Measurements from ENCODE around the gene WNK2. TPM values are rescaled to one million over a fixed set of nuclear protein-coding genes. Genes with fewer than 3 reads are reported as not detected.

Gene WNK2
- total RNA-seq, 1 donor from 2014 or later: 1.9 TPM

- Mint-ChIP-seq H3K36me3 (ENCODE audit: low read depth, unreplicated experiment) (peaks cover 2% of the 10 kb centered on the region), H3K4me1 (ENCODE audit: low read depth, unreplicated experiment) (peaks cover 6% of the 10 kb centered on the region), H3K4me3 (ENCODE audit: unreplicated experiment) (no peak overlapping the region), H3K9me3 (ENCODE audit: unreplicated experiment) (no peaks in the 10 kb centered on the region), H3K27me3 (ENCODE audit: low read depth, unreplicated experiment) (peaks cover 25% of the 10 kb centered on the region), H3K27ac (ENCODE audit: unreplicated experiment) (no peak overlapping the region)
- Histone ChIP-seq H3K27me3 (ENCODE audit: insufficient read depth, low read length) (no peaks in the 10 kb centered on the region), H4K20me1 (ENCODE audit: insufficient read depth, low read length) (no peaks in the 10 kb centered on the region), H3K79me2 (ENCODE audit: insufficient read depth, low read length) (no peaks in the 10 kb centered on the region), H3K4me2 (ENCODE audit: low read length) (no peak overlapping the region), H3K9me3 (ENCODE audit: insufficient read depth, low read depth, low read length) (no peaks in the 10 kb centered on the region), H3K36me3 (ENCODE audit: insufficient read depth, low read length) (no peaks in the 10 kb centered on the region), H3K4me1 (ENCODE audit: insufficient read depth, low read length) (peaks cover 10% of the 10 kb centered on the region), H2AFZ (ENCODE audit: low read depth, low read length) (no peak overlapping the region), H3K9ac (ENCODE audit: low read length) (no peak overlapping the region), H3K27ac (ENCODE audit: low read depth, low read length) (no peak overlapping the region), H3K4me3 (ENCODE audit: insufficient read depth, low read depth, low read length) (no peak overlapping the region)
- DNase-seq (ENCODE audit: low read depth) (no peak), FAIRE-seq (no peak)
- TF ChIP-seq EZH2 (IDR thresholded peaks at IDR 0.05; ENCODE audit: insufficient read depth, low read length) (no peak), CTCF (IDR thresholded peaks at IDR 0.05; ENCODE audit: insufficient read depth, low read depth, low read length) (no peak)
These were observed 40.7 kb downstream of the WNK2 start for GRCh38 chr9:93224591-93224990.

- Histone ChIP-seq H3K9ac (ENCODE audit: low read length) (no peak overlapping the region), H3K27me3 (ENCODE audit: insufficient read depth, low read length) (no peaks in the 10 kb centered on the region), H3K27ac (ENCODE audit: low read depth, low read length) (no peak overlapping the region), H3K79me2 (ENCODE audit: insufficient read depth, low read length) (no peaks in the 10 kb centered on the region), H3K4me2 (ENCODE audit: low read length) (no peak overlapping the region), H3K9me3 (ENCODE audit: insufficient read depth, low read depth, low read length) (no peaks in the 10 kb centered on the region), H2AFZ (ENCODE audit: low read depth, low read length) (no peak overlapping the region), H3K36me3 (ENCODE audit: insufficient read depth, low read length) (no peaks in the 10 kb centered on the region), H3K4me1 (ENCODE audit: insufficient read depth, low read length) (peaks cover 10% of the 10 kb centered on the region), H3K4me3 (ENCODE audit: insufficient read depth, low read depth, low read length) (no peak overlapping the region), H4K20me1 (ENCODE audit: insufficient read depth, low read length) (no peaks in the 10 kb centered on the region)
- Mint-ChIP-seq H3K36me3 (ENCODE audit: low read depth, unreplicated experiment) (peaks cover 2% of the 10 kb centered on the region), H3K27me3 (ENCODE audit: low read depth, unreplicated experiment) (peaks cover 26% of the 10 kb centered on the region), H3K9me3 (ENCODE audit: unreplicated experiment) (no peaks in the 10 kb centered on the region), H3K4me3 (ENCODE audit: unreplicated experiment) (no peak overlapping the region), H3K4me1 (ENCODE audit: low read depth, unreplicated experiment) (peaks cover 6% of the 10 kb centered on the region), H3K27ac (ENCODE audit: unreplicated experiment) (no peak overlapping the region)
- FAIRE-seq (no peak), DNase-seq (ENCODE audit: low read depth) (no peak)
- TF ChIP-seq CTCF (IDR thresholded peaks at IDR 0.05; ENCODE audit: insufficient read depth, low read depth, low read length) (no peak), EZH2 (IDR thresholded peaks at IDR 0.05; ENCODE audit: insufficient read depth, low read length) (no peak)
These were observed 41.5 kb downstream of the WNK2 start for GRCh38 chr9:93225417-93225816.

- Mint-ChIP-seq H3K27me3 (ENCODE audit: low read depth, unreplicated experiment) (peaks cover 29% of the 10 kb centered on the region), H3K27ac (ENCODE audit: unreplicated experiment) (no peak overlapping the region), H3K36me3 (ENCODE audit: low read depth, unreplicated experiment) (peaks cover 2% of the 10 kb centered on the region), H3K4me3 (ENCODE audit: unreplicated experiment) (no peak overlapping the region), H3K9me3 (ENCODE audit: unreplicated experiment) (no peaks in the 10 kb centered on the region), H3K4me1 (ENCODE audit: low read depth, unreplicated experiment) (peaks cover 6% of the 10 kb centered on the region)
- Histone ChIP-seq H3K4me1 (ENCODE audit: insufficient read depth, low read length) (peaks cover 10% of the 10 kb centered on the region), H3K9ac (ENCODE audit: low read length) (no peak overlapping the region), H3K4me3 (ENCODE audit: insufficient read depth, low read depth, low read length) (no peak overlapping the region), H2AFZ (ENCODE audit: low read depth, low read length) (no peak overlapping the region), H3K36me3 (ENCODE audit: insufficient read depth, low read length) (no peaks in the 10 kb centered on the region), H4K20me1 (ENCODE audit: insufficient read depth, low read length) (no peaks in the 10 kb centered on the region), H3K9me3 (ENCODE audit: insufficient read depth, low read depth, low read length) (no peaks in the 10 kb centered on the region), H3K27me3 (ENCODE audit: insufficient read depth, low read length) (no peaks in the 10 kb centered on the region), H3K4me2 (ENCODE audit: low read length) (no peak overlapping the region), H3K79me2 (ENCODE audit: insufficient read depth, low read length) (no peaks in the 10 kb centered on the region), H3K27ac (ENCODE audit: low read depth, low read length) (no peak overlapping the region)
- TF ChIP-seq CTCF (IDR thresholded peaks at IDR 0.05; ENCODE audit: insufficient read depth, low read depth, low read length) (no peak), EZH2 (IDR thresholded peaks at IDR 0.05; ENCODE audit: insufficient read depth, low read length) (no peak)
- DNase-seq (ENCODE audit: low read depth) (no peak), FAIRE-seq (no peak)
These were observed 42.0 kb downstream of the WNK2 start for GRCh38 chr9:93225892-93226291.
